GM12878 (cell line): ENCODE measurements around the gene PIK3R2. TPM values are rescaled to one million over a fixed set of nuclear protein-coding genes. Genes with fewer than 3 reads are reported as not detected.

Experiments
- ATAC-seq: fragments of 200-7000 bp; cut with Tn5 transposase; 3 replicates; pipeline ENCODE4 v1.9.1; 2020; ENCODE audit warnings: mild to moderate bottlenecking, moderate library complexity
- BruUV-seq: library from RNA; stranded (reverse); fragments of 400-500 nt; replicated peaks from 2 replicates; lab custom pipeline; 2021; lab: Mats Ljungman, UMichigan
- CTCF ChIA-PET: fragments of 300-600 bp; sonication (Branson Sonifier 250); formaldehyde crosslinking; extraction: SDS; loops from one replicate; lab custom pipeline; 2021; ENCODE audit warnings: inconsistent platforms; lab: Yijun Ruan, JAX
- POLR2A ChIA-PET: fragments of 350-600 bp; formaldehyde crosslinking; extraction: SDS; loops from one replicate; lab custom pipeline; 2021; ENCODE audit warnings: inconsistent platforms; lab: Charles Lee
- RAD21 ChIA-PET: fragments of 300-600 bp; sonication (Branson Sonifier 250); formaldehyde crosslinking; loops from one replicate; lab custom pipeline; 2023; ENCODE audit warnings: antibody characterized with exemption; ENCODE audit not compliant: unreplicated experiment; lab: Charles Lee
- SMC1A ChIA-PET: fragments of 300-600 bp; sonication (Branson Sonifier 250); formaldehyde crosslinking; loops from one replicate; lab custom pipeline; 2023; ENCODE audit not compliant: unreplicated experiment, uncharacterized antibody; lab: Charles Lee
- DNase-seq: peaks from one replicate; pipeline ENCODE4 v3.0.0-alpha.2; 2011; ENCODE audit warnings: low read depth, low spot score
- FAIRE-seq: peaks from 3 replicates; lab custom pipeline; 2011; peaks lifted over from hg19 to GRCh38; lab: Jason Lieb, UNC
- H2AFZ ChIP-seq: 2 replicates; pipeline ENCODE4 v1.6.0; 2011; ENCODE audit warnings: low read depth, low read length, control low read depth; ENCODE audit not compliant: control insufficient read depth
- H3K27ac ChIP-seq: 2 replicates; pipeline ENCODE4 v1.5.1; 2011; ENCODE audit warnings: control low read depth; ENCODE audit not compliant: control insufficient read depth, insufficient read depth
- H3K27me3 ChIP-seq, 2 experiments: replicated peaks in 1 of 2; 2 replicates each; pipeline versions ENCODE4 v1.6.0 to v1.6.1; 2011; ENCODE audit warnings: low read length in 1 of 2; ENCODE audit not compliant: control insufficient read depth in 2 of 2, insufficient read depth in 2 of 2
- H3K36me3 ChIP-seq, 2 experiments: 2 replicates each; pipeline ENCODE4 v1.5.1; 2011; ENCODE audit warnings: low read length in 1 of 2; ENCODE audit not compliant: control insufficient read depth in 2 of 2, insufficient read depth in 2 of 2
- H3K4me1 ChIP-seq: 2 replicates; pipeline ENCODE4 v1.6.1; 2011; ENCODE audit warnings: mild to moderate bottlenecking, low read length, moderate library complexity, mixed read lengths; ENCODE audit not compliant: control insufficient read depth, insufficient read depth
- H3K4me2 ChIP-seq: 2 replicates; pipeline ENCODE4 v1.6.0; 2011; ENCODE audit warnings: control low read depth; ENCODE audit not compliant: control insufficient read depth, insufficient read depth
- H3K4me3 ChIP-seq: fragments of 200-600 bp; sonication (generic); 2 replicates; pipeline ENCODE4 v1.5.1; 2016
- H3K79me2 ChIP-seq: 2 replicates; pipeline ENCODE4 v1.6.0; 2011; ENCODE audit warnings: low read length; ENCODE audit not compliant: control insufficient read depth, insufficient read depth
- H3K9ac ChIP-seq: 2 replicates; pipeline ENCODE4 v1.8.0; 2011; ENCODE audit warnings: low read length, control low read depth, mixed read lengths; ENCODE audit not compliant: control insufficient read depth, insufficient read depth
- H3K9me3 ChIP-seq: replicated peaks from 3 replicates; pipeline ENCODE4 v1.5.1; 2011; ENCODE audit warnings: mild to moderate bottlenecking, low read length; ENCODE audit not compliant: control insufficient read depth, insufficient read depth
- H4K20me1 ChIP-seq: 2 replicates; pipeline ENCODE4 v1.6.0; 2011; ENCODE audit not compliant: control insufficient read depth, insufficient read depth
- ATF7 ChIP-seq: fragments of 450-650 bp; IDR thresholded peaks from 2 replicates; pipeline ENCODE4 v1.6.1; 2016; ENCODE audit warnings: low read depth, mild to moderate bottlenecking
- BHLHE40 ChIP-seq, 2 experiments: fragments of 450-650 bp in 1 of 2; IDR thresholded peaks; 2 replicates each; pipeline ENCODE4 v1.6.1; 2011 to 2017; ENCODE audit warnings: low read depth in 2 of 2, borderline replicate concordance in 1 of 2, improper control_type of control experiment in 1 of 2, low read length in 1 of 2, mild to moderate bottlenecking in 1 of 2
- EGR1 ChIP-seq, 2 experiments: IDR thresholded peaks; 1 replicate in 1 of 2; 2 replicates in 1 of 2; pipeline ENCODE4 v1.6.1; 2011 to 2012; ENCODE audit warnings: low read depth in 2 of 2, low read length in 2 of 2, borderline replicate concordance in 1 of 2, mild to moderate bottlenecking in 1 of 2, moderate library complexity in 1 of 2
- IRF4 ChIP-seq: IDR thresholded peaks from 2 replicates; pipeline ENCODE4 v1.6.1; 2011; ENCODE audit warnings: low read depth, low read length
- KLF5 ChIP-seq: fragments of 450-650 bp; IDR thresholded peaks from 2 replicates; pipeline ENCODE4 v1.6.1; 2014; ENCODE audit warnings: mild to moderate bottlenecking; ENCODE audit not compliant: partially characterized antibody
- POLR2A ChIP-seq: IDR thresholded peaks from 2 replicates; pipeline ENCODE4 v1.6.1; 2011; ENCODE audit warnings: low read depth, mild to moderate bottlenecking, low read length
- POU2F2 ChIP-seq: IDR thresholded peaks from 3 replicates; pipeline ENCODE4 v1.6.1; 2011; ENCODE audit warnings: low read depth, mild to moderate bottlenecking, low read length, borderline replicate concordance
- SRF ChIP-seq, 2 experiments: IDR thresholded peaks; 2 replicates each; pipeline ENCODE4 v1.6.1; 2011; ENCODE audit warnings: low read depth in 2 of 2, low read length in 2 of 2, mild to moderate bottlenecking in 1 of 2, moderate library complexity in 1 of 2
- YBX1 ChIP-seq: fragments of 450-650 bp; IDR thresholded peaks from 2 replicates; pipeline ENCODE4 v1.6.1; 2016; ENCODE audit warnings: antibody characterized with exemption
- YY1 ChIP-seq: IDR thresholded peaks from 2 replicates; pipeline ENCODE4 v1.6.1; 2011; ENCODE audit warnings: low read depth, mild to moderate bottlenecking, low read length
- ZBED1 ChIP-seq: IDR thresholded peaks from 2 replicates; pipeline ENCODE4 v1.6.1; 2016; ENCODE audit warnings: borderline replicate concordance
- WGBS: methylation state at CpG from one replicate; pipeline ENCODE4 v1.1.6; 2016; ENCODE audit warnings: low lambda C conversion rate; ENCODE audit not compliant: insufficient replicate concordance, insufficient coverage; ENCODE audit errors: missing lambda C conversion rate; 5-methylcytosine and 5-hydroxymethylcytosine counted together
- in situ Hi-C: fragments of 300-500 bp; cut with MboI; formaldehyde crosslinking; loops from 9 replicates; pipeline ENCODE4 v1.14.3; 2018; ENCODE audit warnings: mixed read lengths
- intact Hi-C: fragments of 100-400 bp; cut with micrococcal nuclease; formaldehyde crosslinking; loops from one replicate; pipeline ENCODE4 v1.14.2; 2022; ENCODE audit not compliant: unreplicated experiment
- polyA plus RNA-seq, 11 experiments: library from polyadenylated mRNA; depleted of rRNA in 4 of 11; unstranded in 6 of 11; stranded (reverse) in 5 of 11; fragments of >200 nt; fragmentation: Nextera tagmentation in 4 of 11; fragmentation: Illumina TruSeq in 1 of 11; extraction: Ambion mirVana in 4 of 11; extraction: Trizol in 1 of 11; gene quantifications; 1 replicate in 1 of 11; 2 replicates in 10 of 11; pipeline versions ENCODE4 v1.2.1 to v1.2.3, GENCODE V29; 2011 to 2016; ENCODE audit warnings: inconsistent platforms in 2 of 11, missing spikeins in 2 of 11, low read depth in 1 of 11
- total RNA-seq, 4 experiments: library from RNA; depleted of rRNA in 3 of 4; stranded (reverse); fragments of >200 nt in 3 of 4; fragmentation: Illumina TruSeq in 1 of 4; extraction: Trizol in 1 of 4; gene quantifications; 2 replicates each; pipeline versions ENCODE4 v1.2.1 to v1.2.3, GENCODE V29; 2013 to 2021
- TF ChIP-seq, protein P1 (sequence below), 3 experiments: IDR thresholded peaks in 2 of 3; conservative IDR thresholded peaks in 1 of 3; 2 replicates each; pipeline ENCODE4 v1.5.1; 2011; ENCODE audit warnings: low read depth in 3 of 3, low read length in 3 of 3, mild to moderate bottlenecking in 3 of 3, control low read depth in 2 of 3, moderate library complexity in 2 of 3, inconsistent platforms in 1 of 3, mixed read lengths in 1 of 3; ENCODE audit not compliant: control insufficient read depth in 2 of 3, insufficient read depth in 1 of 3; ENCODE audit errors: extremely low read depth in 1 of 3

PIK3R2 gene
- total and polyA plus RNA-seq, 10 of the 15 experiments (the other 5 are each of a cell fraction or from before 2014, with no cell fraction given) = 0.26 to 22.6 (median 2.5) TPM

DNA sequence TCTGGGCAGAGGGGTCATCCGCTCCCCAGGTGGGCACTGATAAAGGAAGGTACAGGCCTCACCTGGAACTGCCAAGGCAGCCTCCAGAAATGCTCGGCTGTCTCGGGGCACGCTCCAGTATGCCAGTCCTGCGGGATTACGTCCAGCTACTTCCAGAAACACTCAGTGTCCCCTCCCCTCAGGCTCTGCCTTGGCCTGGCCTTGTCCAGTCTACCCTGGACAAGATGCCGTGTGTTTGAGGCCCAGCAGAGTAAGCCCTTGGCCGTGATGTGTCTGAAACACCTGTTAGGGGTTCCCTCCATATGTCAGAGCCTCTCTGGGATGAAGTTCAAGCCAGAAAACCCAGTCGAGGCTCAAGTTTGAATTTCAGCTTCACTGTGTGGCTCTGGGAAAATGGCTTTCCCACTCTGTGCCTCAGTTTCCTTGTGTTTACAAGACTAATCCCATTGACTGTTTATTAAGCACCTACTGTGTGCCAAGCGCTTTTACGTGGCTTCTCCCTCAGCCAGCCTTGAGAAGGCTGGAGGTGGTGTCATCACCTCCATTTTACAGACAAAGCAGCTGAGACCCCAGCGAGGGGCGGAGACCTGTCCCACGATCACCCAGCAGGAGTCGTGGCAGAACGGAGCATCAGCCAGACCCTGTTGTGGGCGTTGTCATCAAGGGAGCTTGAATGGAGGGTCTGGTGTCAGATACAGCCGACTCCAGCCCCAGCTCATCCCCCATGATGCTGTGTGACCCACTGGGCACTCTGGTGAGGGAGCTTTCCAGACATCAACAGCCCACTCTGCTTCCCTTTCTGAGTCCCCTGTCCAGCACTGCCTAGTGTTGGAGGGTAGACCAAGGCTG lies 2.0 kb upstream of the PIK3R2 start:
- DNase-seq (no peak), ATAC-seq (no peak), FAIRE-seq (no peak)
- H3K79me2 ChIP-seq = peaks cover 11% of the 10 kb centered on the region
- H3K36me3 ChIP-seq = peaks cover 2 to 6% of the 10 kb centered on the region in 2 experiments; a peak in 3 of 4 replicates
- ChIA-PET RAD21 (interaction anchor here (0.5 to 1.9 kb wide), 7 partner anchors 17 to 62 kb away, joined by 3 to 9 read pairs (median 5); partner anchors contain the start of gene MAST3), SMC1A (interaction anchor here (0.7 to 2.3 kb wide), 10 partner anchors 9 to 214 kb away, joined by 3 to 7 read pairs (median 3); no protein-coding TSS in a partner anchor), CTCF (interaction anchor here (0.8 to 3.0 kb wide), 13 partner anchors 10 to 129 kb away, joined by 3 to 48 read pairs (median 5); partner anchors contain the start of genes IL12RB1 and MAST3), POLR2A (interaction anchor here (0.5 to 1.9 kb wide), 11 partner anchors 9 to 83 kb away, joined by 3 to 11 read pairs (median 3); no protein-coding TSS in a partner anchor)
- no peaks in the 10 kb centered on the region for H4K20me1 ChIP-seq
- H2AFZ ChIP-seq = no peak overlapping the region
- H3K4me3 ChIP-seq = peak overlapping the region; percentile 33; the same call in 1 of the 2 replicates
- in situ Hi-C loops = no loop called here
- peak overlapping the region; percentile 88 for H3K27ac ChIP-seq
- H3K9ac ChIP-seq = 0 out of 2 replicates have a peak overlapping the region, but pooled peaks have one; percentile 79
- no peak for TF ChIP-seq SRF (IDR thresholded peaks at IDR 0.05; ENCODE audit: low read depth in 2 of 2, low read length in 2 of 2)
- peak; percentile 41; the same call in 1 of the 2 replicates for TF ChIP-seq POLR2A
- no peak for TF ChIP-seq KLF5
- WGBS = 85% methylated on average over 18 of the region's 18 CpGs
- peak overlapping the region; percentile 94 for H3K4me2 ChIP-seq
- BruUV-seq = TSS peak; percentile 36
- H3K4me1 ChIP-seq = peaks cover 15% of the 10 kb centered on the region
- intact Hi-C loops = no loop called here
- H3K27me3 ChIP-seq = no peaks in the 10 kb centered on the region
- H3K9me3 ChIP-seq = no peaks in the 10 kb centered on the region

DNA sequence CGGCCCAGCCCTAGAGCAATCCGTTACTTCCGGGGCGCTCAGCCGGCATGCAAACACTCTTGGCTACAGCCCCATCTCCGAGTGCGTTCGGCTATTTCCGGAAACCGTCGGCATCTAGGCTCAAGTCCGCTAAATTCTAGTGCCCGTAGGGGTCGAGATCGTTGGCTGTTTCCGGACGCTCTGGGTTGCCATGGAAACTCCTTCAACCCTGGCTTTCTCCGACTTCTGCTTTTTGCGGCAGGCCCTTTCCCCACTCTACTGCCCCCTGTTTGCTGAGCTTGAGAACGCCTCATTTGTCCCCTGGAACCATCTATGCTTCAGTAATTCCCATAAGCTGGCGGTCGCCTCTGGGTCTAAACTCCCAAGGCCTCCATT lies 534 bp upstream of the PIK3R2 start:
- FAIRE-seq = peak; percentile 100
- Histone ChIP-seq H3K79me2 (peaks cover 11% of the 10 kb centered on the region), H3K9ac (peak overlapping the region; percentile 79), H4K20me1 (no peaks in the 10 kb centered on the region), H3K27ac (peak overlapping the region; percentile 88), H3K9me3 (no peaks in the 10 kb centered on the region), H3K4me3 (peak overlapping the region; percentile 59; the same call in 1 of the 2 replicates), H2AFZ (peak overlapping the region; percentile 92), H3K27me3 (no peaks in the 10 kb centered on the region), H3K4me1 (peaks cover 15% of the 10 kb centered on the region), H3K36me3 (peaks cover 2 to 6% of the 10 kb centered on the region in 2 experiments; a peak in 3 of 4 replicates), H3K4me2 (peak overlapping the region; percentile 94)
- ChIA-PET POLR2A (interaction anchor here (0.5 to 1.9 kb wide), 11 partner anchors 11 to 72 kb away, joined by 3 to 11 read pairs (median 5); no protein-coding TSS in a partner anchor), CTCF (interaction anchor here (0.5 to 3.0 kb wide), 19 partner anchors 8 to 145 kb away, joined by 3 to 48 read pairs (median 4); partner anchors contain the start of gene MAST3), RAD21 (interaction anchor here (0.5 to 1.8 kb wide), 15 partner anchors 15 to 220 kb away, joined by 3 to 9 read pairs (median 4); partner anchors contain the start of genes CCDC124, IL12RB1, MAST3 and RAB3A), SMC1A (interaction anchor here (0.9 to 2.3 kb wide), 16 partner anchors 8 to 215 kb away, joined by 3 to 7 read pairs (median 4); no protein-coding TSS in a partner anchor)
- peak; percentile 99 for DNase-seq
- WGBS = under 1% methylated on average over 22 of the region's 22 CpGs
- in situ Hi-C loops (no loop called here), intact Hi-C loops (loop anchor here (1.0 to 2.0 kb wide), 2 partner anchors 20 to 39 kb away; partner anchors contain the start of gene IFI30)
- no TSS peak for BruUV-seq
- ATAC-seq = peak; percentile 85
- TF ChIP-seq YBX1 (no peak), ZBED1 (peak; percentile 43; the same call in 1 of the 2 replicates), POU2F2 (peak; percentile 87; the same call in 2 of the 3 replicates), IRF4 (no peak), ATF7 (no peak), YY1 (peak; percentile 59), BHLHE40 (IDR thresholded peaks at IDR 0.05; ENCODE audit: borderline replicate concordance in 1 of 2, low read depth in 2 of 2, low read length in 1 of 2) (no peak), EGR1 (IDR thresholded peaks at IDR 0.05; ENCODE audit: borderline replicate concordance in 1 of 2, low read depth in 2 of 2, low read length in 2 of 2) (no peak)
- TF ChIP-seq, protein P1, sequence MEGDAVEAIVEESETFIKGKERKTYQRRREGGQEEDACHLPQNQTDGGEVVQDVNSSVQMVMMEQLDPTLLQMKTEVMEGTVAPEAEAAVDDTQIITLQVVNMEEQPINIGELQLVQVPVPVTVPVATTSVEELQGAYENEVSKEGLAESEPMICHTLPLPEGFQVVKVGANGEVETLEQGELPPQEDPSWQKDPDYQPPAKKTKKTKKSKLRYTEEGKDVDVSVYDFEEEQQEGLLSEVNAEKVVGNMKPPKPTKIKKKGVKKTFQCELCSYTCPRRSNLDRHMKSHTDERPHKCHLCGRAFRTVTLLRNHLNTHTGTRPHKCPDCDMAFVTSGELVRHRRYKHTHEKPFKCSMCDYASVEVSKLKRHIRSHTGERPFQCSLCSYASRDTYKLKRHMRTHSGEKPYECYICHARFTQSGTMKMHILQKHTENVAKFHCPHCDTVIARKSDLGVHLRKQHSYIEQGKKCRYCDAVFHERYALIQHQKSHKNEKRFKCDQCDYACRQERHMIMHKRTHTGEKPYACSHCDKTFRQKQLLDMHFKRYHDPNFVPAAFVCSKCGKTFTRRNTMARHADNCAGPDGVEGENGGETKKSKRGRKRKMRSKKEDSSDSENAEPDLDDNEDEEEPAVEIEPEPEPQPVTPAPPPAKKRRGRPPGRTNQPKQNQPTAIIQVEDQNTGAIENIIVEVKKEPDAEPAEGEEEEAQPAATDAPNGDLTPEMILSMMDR (IDR thresholded peaks at IDR 0.05 in 2 of 3, conservative IDR thresholded peaks at IDR 0.05 in 1 of 3; ENCODE audit: control insufficient read depth in 2 of 3, extremely low read depth in 1 of 3, insufficient read depth in 1 of 3, low read depth in 3 of 3, low read length in 3 of 3) = peak; percentile 79 to 90 (median 85)
